ENCODE measurements around the gene TRAK1. TPM values are rescaled to one million over a fixed set of nuclear protein-coding genes. Genes with fewer than 3 reads are reported as not detected.

Gene TRAK1
- total RNA-seq, 2 donors from 2014 or later, result 17.4 to 23.8 TPM

DNA sequence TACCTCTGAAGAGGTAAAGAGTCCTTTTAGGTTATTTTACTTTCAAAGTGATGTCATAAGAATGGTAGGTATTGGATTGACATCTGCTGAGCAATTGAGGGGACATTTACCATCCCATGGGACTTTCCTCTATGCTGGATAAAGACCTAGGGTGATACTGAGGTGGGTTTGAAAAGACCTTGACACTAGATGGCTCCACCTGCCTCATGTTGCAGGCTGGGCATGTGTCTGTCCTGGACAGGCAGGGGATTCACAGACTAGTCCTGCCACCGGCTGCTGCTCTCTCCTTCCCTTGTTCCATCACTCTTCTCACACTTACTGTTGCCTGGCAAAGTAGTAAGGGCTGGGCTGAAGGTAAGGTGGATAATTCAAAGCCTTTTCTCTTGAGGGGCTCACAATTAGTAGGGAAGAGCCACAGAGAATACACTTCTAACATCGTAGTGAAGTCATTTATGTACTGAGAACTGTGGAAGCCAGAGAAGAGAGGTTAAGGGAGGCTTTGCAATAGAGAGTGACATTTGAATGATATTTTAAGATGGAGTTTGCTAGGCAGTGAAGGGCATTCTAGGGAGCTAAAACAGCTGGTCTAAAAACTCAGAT, 27.7 kb downstream of the TRAK1 start:
- no peaks in the 10 kb centered on the region for H3K9me3 Mint-ChIP-seq
- no peaks in the 10 kb centered on the region for H3K27me3 Mint-ChIP-seq
- H3K4me1 Mint-ChIP-seq, result peaks cover 16% of the 10 kb centered on the region
- ATAC-seq (replicated peaks), result peak; percentile 68
- H3K4me3 Mint-ChIP-seq, result no peak overlapping the region
- peak overlapping the region; percentile 5 for H3K27ac Mint-ChIP-seq
- H3K36me3 Mint-ChIP-seq (ENCODE audit: low read depth), result no peaks in the 10 kb centered on the region

DNA sequence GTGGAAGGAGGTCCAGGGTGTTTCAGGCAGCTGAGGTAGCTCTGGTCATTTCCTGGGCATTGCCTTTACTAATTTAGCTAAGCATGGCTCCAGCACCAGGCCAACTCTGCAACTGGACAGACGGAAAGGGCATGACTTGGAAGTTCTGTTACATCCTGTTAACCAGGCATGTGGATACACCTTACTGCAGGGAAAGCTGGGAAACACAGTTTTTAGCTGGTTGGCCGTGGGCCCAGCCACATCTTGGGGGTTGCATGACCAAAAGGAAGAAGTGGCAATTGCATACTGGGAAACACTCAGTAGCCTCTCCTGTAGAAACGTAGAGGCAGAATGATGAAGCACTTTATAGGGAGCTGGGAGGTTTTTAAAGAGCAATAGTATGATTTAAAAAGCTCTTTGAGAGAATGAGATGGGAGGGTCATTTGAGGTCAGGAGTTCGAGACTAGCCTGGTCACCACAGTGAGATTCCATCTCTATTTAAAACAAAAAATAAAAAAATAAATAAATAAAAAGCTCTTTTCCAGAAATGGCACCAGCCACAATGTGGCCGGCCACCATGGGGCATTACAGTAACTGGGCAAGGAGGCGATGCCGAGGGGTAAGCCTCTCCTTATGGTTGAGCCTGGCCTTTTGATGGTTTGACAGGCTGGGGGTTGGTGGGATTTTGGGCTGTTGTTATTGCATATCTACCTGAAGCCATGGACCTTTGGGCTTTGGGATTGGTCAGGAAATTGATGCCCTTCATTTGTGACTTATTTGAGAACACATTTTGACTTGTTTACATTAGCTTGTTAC, 28.6 kb downstream of the TRAK1 start:
- Mint-ChIP-seq H3K27me3 (no peaks in the 10 kb centered on the region), H3K36me3 (ENCODE audit: low read depth) (peaks cover 6% of the 10 kb centered on the region), H3K27ac (no peak overlapping the region), H3K4me3 (no peak overlapping the region), H3K9me3 (no peaks in the 10 kb centered on the region), H3K4me1 (peaks cover 16% of the 10 kb centered on the region)
- ATAC-seq (replicated peaks), result no peak

DNA sequence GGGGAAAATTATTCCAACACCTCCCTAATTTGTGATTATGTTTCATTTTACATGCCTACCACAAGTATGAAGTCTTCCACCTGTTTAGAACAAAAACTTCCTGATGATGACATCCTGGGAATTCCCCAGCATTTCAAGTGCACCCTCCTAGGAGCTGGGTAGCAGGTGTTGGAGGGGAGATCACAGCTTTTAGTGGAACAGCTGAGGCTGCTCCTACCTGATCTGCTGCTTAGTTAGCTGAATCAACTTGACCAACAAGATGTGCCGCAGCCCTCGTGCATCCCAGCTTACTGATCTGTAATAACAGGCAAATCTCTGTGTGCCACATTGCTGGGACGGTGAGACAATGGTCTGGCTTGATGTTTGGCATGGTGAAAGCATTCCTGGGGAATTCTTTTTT, 29.7 kb downstream of the TRAK1 start:
- Mint-ChIP-seq H3K9me3 (no peaks in the 10 kb centered on the region), H3K27me3 (no peaks in the 10 kb centered on the region), H3K36me3 (ENCODE audit: low read depth) (peaks cover 17% of the 10 kb centered on the region), H3K4me3 (no peak overlapping the region), H3K27ac (no peak overlapping the region), H3K4me1 (peaks cover 16% of the 10 kb centered on the region)
- no peak for ATAC-seq (replicated peaks)

GRCh38 chr3:42122261-42123011, 31.3 kb downstream of the TRAK1 start:
- Mint-ChIP-seq H3K9me3 (no peaks in the 10 kb centered on the region), H3K27ac (peak overlapping the region; percentile 86), H3K4me1 (peaks cover 14% of the 10 kb centered on the region), H3K27me3 (no peaks in the 10 kb centered on the region), H3K36me3 (ENCODE audit: low read depth) (peaks cover 33% of the 10 kb centered on the region), H3K4me3 (no peak overlapping the region)
- no peak for ATAC-seq (replicated peaks)

DNA sequence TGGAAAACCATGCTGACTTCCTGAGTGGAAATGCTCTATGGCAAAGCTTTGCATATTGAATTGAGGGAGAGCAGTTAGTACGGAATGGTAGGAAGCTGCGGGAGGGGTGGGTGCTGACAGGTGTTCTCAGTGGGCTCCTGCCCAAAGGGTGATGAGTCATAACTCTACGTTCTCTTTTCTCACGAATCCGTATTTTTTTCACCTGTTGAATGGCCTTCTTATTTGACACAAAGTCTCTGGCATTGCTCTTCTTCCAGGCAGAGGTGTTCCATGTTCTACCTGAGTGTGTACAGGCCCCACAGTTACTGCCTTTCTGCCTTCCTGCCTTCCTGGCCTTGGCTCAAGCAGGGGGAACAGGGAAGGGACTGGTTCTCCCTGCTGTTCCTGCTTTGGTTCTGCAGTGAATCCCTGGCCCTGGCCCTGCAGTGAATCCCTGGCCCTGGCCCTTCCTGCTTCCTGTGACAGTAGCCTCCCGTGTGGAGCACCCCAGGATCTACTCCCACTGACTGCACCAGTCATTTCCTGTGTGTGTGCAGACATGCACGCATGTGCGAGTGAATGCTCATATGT, 31.9 kb downstream of the TRAK1 start:
- Mint-ChIP-seq H3K4me1 (peaks cover 12% of the 10 kb centered on the region), H3K36me3 (ENCODE audit: low read depth) (peaks cover 34% of the 10 kb centered on the region), H3K27ac (peak overlapping the region; percentile 86), H3K27me3 (no peaks in the 10 kb centered on the region), H3K9me3 (no peaks in the 10 kb centered on the region), H3K4me3 (peak overlapping the region; percentile 39)
- peak; percentile 71 for ATAC-seq (replicated peaks)

DNA sequence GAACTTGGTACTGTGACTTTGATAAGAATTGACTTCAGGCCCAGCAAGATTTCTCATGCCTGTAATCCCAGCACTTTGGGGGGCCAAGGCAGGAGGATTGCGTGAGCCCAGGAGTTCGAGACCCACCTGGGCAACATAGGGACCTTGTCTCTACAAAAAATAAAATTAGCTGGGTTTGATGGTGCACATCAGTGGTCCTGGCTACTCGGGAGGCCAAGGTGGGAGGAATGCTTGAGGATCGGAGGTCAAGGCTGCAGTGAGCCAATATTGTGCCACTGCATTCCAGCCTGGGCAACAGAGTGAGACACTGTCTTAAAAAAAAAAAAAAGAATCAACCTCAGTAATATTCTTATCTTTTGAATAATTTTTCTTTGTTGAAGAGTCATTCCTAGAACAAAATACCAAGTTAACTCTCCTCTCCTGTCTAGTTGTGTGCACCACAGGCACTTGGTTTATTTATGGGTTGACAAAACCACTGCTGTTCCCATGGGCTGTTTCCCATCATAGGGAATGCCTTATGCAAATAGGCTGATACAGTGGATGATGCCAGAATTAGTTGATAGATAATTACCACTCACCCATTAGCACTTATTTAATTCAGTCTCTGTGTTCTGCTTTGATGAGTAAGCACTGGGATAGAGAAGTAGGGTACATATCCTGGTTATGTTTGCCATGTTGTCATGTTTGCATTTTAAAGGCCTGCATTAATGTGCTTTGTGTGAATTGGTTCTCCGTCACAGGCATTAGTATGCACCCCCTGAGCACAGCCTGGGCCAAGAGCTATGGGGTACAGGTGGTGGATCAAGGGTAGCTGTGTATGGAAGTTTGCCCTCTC, 32.9 kb downstream of the TRAK1 start:
- H3K9me3 Mint-ChIP-seq, result no peaks in the 10 kb centered on the region

GRCh38 chr3:42127226-42127625, 36.1 kb downstream of the TRAK1 start:
- Mint-ChIP-seq H3K27me3 (no peaks in the 10 kb centered on the region), H3K36me3 (ENCODE audit: low read depth) (peaks cover 44% of the 10 kb centered on the region), H3K9me3 (no peaks in the 10 kb centered on the region), H3K4me1 (peaks cover 17% of the 10 kb centered on the region), H3K27ac (no peak overlapping the region), H3K4me3 (no peak overlapping the region)
- no peak for ATAC-seq (replicated peaks)

More for the DNA sequence above, 32.9 kb downstream of the TRAK1 start:
- Mint-ChIP-seq H3K27ac (peak overlapping the region; percentile 86), H3K4me1 (peaks cover 15% of the 10 kb centered on the region), H3K36me3 (ENCODE audit: low read depth) (peaks cover 41% of the 10 kb centered on the region), H3K27me3 (no peaks in the 10 kb centered on the region), H3K4me3 (peak overlapping the region; percentile 39)
- no peak for ATAC-seq (replicated peaks)

GRCh38 chr3:42128526-42128925, 37.4 kb downstream of the TRAK1 start:
- H3K36me3 Mint-ChIP-seq (ENCODE audit: low read depth), result peaks cover 50% of the 10 kb centered on the region
- no peaks in the 10 kb centered on the region for H3K9me3 Mint-ChIP-seq
- peaks cover 7% of the 10 kb centered on the region for H3K4me1 Mint-ChIP-seq
- H3K4me3 Mint-ChIP-seq, result no peak overlapping the region
- H3K27ac Mint-ChIP-seq, result peak overlapping the region; percentile 2
- no peak for ATAC-seq (replicated peaks)
- no peaks in the 10 kb centered on the region for H3K27me3 Mint-ChIP-seq

DNA sequence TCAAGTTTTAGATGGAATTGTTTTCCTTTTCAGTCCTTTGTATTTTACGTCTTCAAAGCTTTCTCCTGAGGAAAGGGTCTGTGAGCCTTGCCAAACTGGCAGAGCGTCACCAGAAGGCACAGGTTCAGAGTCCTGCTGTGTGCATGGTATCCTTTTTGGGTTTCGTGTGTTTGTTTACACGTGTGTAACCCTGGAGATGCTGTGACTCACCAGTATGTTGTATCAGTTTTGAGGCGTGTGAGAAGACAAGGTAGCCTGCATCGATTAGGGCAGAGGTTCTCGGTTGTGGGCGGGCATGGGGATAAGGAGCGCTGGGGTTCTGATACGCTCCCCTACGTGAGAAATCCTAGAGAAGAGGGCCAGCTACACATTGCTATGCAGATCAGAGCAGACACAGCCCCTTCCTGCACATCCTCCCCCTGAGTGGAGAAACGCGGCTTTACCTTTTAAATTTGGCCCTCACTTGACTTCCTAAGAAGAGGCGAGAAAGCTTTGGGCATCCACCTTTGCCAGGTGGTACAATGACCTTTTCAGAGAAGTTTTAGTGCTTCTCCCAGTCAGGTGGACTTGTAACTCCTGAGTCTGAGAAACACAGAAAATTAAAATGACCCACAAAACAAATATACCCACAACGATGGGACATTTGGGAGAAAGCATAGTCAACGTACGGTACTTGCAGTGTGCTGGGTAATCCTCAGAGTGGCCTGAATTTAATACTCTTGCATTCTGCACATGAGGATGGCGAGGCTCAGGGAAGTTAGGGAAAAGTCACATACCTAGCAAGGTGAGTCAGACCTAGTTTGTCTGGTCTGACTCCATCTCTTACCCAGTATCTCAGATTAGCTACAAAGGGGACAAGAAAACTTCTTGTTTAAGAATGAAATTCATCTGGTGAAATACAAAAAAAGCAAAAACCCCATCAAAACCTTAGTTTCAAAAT, 38.1 kb downstream of the TRAK1 start:
- Mint-ChIP-seq H3K4me3 (no peak overlapping the region), H3K9me3 (no peaks in the 10 kb centered on the region), H3K4me1 (peaks cover 5% of the 10 kb centered on the region), H3K27ac (peak overlapping the region; percentile 2), H3K27me3 (no peaks in the 10 kb centered on the region), H3K36me3 (ENCODE audit: low read depth) (peaks cover 49% of the 10 kb centered on the region)
- peak; percentile 82 for ATAC-seq (replicated peaks)

DNA sequence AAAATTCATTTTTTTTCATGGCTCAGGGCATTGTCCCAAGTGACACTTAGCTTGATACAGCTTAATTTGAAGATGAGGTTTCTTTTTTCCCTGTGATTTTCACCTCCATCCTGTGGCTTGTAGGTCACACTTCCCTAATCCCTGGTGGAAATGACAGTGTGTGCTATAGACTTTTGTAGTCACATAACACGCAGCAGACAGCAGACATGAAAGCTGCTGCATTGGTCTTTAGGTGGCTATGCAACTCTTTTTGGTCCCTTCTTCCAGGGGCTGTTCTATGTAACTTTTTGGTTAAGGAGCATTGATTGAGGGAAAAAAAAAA, 38.8 kb downstream of the TRAK1 start:
- no peak for ATAC-seq (replicated peaks)

GRCh38 chr3:42130329-42131070, 39.3 kb downstream of the TRAK1 start:
- no peak overlapping the region for H3K27ac Mint-ChIP-seq
- H3K27me3 Mint-ChIP-seq, result no peaks in the 10 kb centered on the region
- peaks cover 5% of the 10 kb centered on the region for H3K4me1 Mint-ChIP-seq
- H3K4me3 Mint-ChIP-seq, result no peak overlapping the region
- H3K9me3 Mint-ChIP-seq, result no peaks in the 10 kb centered on the region
- peaks cover 37% of the 10 kb centered on the region for H3K36me3 Mint-ChIP-seq (ENCODE audit: low read depth)
- ATAC-seq (replicated peaks), result no peak

More for the DNA sequence above, 38.8 kb downstream of the TRAK1 start:
- H3K9me3 Mint-ChIP-seq, result no peaks in the 10 kb centered on the region
- H3K4me1 Mint-ChIP-seq, result peaks cover 5% of the 10 kb centered on the region
- H3K27me3 Mint-ChIP-seq, result no peaks in the 10 kb centered on the region
- peaks cover 42% of the 10 kb centered on the region for H3K36me3 Mint-ChIP-seq (ENCODE audit: low read depth)
- no peak overlapping the region for H3K27ac Mint-ChIP-seq
- no peak overlapping the region for H3K4me3 Mint-ChIP-seq

GRCh38 chr3:42133500-42134298, 42.5 kb downstream of the TRAK1 start:
- Mint-ChIP-seq H3K9me3 (no peaks in the 10 kb centered on the region), H3K4me3 (no peak overlapping the region), H3K36me3 (ENCODE audit: low read depth) (peaks cover 12% of the 10 kb centered on the region), H3K27ac (no peak overlapping the region), H3K27me3 (no peaks in the 10 kb centered on the region), H3K4me1 (peaks cover 9% of the 10 kb centered on the region)
- no peak for ATAC-seq (replicated peaks)
